Natural killer cell treated with Interleukin-12 subunit alpha and Interleukin-12 subunit beta and Interleukin-15 and Interleukin-18, amount 100 ng/mL, for 72 hours (primary cell): ENCODE measurements around the gene R3HDM1. TPM values are rescaled to one million over a fixed set of nuclear protein-coding genes. Genes with fewer than 3 reads are reported as not detected.

ENCODE experiments used
- ATAC-seq, 2 donors: fragments of 150-1000 bp; cut with Tn5 transposase in 1 of 2; sonication (Bioruptor Pico), chemical (Tn5 transposase) in 1 of 2; 2 replicates each; pipeline ENCODE4 v1.10.0; 2021
- DNase-seq: peaks from one replicate; pipeline ENCODE4 v3.0.0; 2022; ENCODE audit warnings: low spot score
- H3K27ac Mint-ChIP-seq, 2 donors: 1 replicate in 1 of 2; 2 replicates in 1 of 2; pipeline ENCODE4 v1.8.0; 2022; ENCODE audit warnings: mixed read lengths in 2 of 2, mild to moderate bottlenecking in 1 of 2, moderate library complexity in 1 of 2
- H3K27me3 Mint-ChIP-seq, 2 donors: 1 replicate in 1 of 2; 2 replicates in 1 of 2; pipeline ENCODE4 v1.8.0; 2022; ENCODE audit warnings: mixed read lengths in 2 of 2
- H3K36me3 Mint-ChIP-seq: one replicate; pipeline ENCODE4 v1.8.0; 2022; ENCODE audit warnings: mixed read lengths
- H3K4me1 Mint-ChIP-seq, 2 donors: 1 replicate in 1 of 2; 2 replicates in 1 of 2; pipeline ENCODE4 v1.8.0; 2022; ENCODE audit warnings: low read depth in 2 of 2, mixed read lengths in 2 of 2, mild to moderate bottlenecking in 1 of 2
- H3K4me3 Mint-ChIP-seq: one replicate; pipeline ENCODE4 v1.8.0; 2022; ENCODE audit warnings: mixed read lengths
- H3K9me3 Mint-ChIP-seq: 2 replicates; pipeline ENCODE4 v1.8.0; 2022; ENCODE audit warnings: mixed read lengths
- total RNA-seq, 2 donors: library from RNA; stranded (reverse); gene quantifications; one replicate each; pipeline ENCODE4 v1.2.3, GENCODE V29; 2022

R3HDM1 gene
- total RNA-seq, 2 donors from 2014 or later: 40.6 to 81.3 TPM

- H3K27ac Mint-ChIP-seq: no peak overlapping the region
- no peaks in the 10 kb centered on the region for H3K36me3 Mint-ChIP-seq
- no peak overlapping the region for H3K4me3 Mint-ChIP-seq
- ATAC-seq (no peak), DNase-seq (no peak)
- H3K9me3 Mint-ChIP-seq: no peaks in the 10 kb centered on the region
- H3K4me1 Mint-ChIP-seq: no peaks in the 10 kb centered on the region
- H3K27me3 Mint-ChIP-seq: no peaks in the 10 kb centered on the region
These were observed 201.8 kb downstream of the R3HDM1 start for GRCh38 chr2:135733045-135733444.

GRCh38 chr2:135736546-135736945, 205.3 kb downstream of the R3HDM1 start:
- H3K4me3 Mint-ChIP-seq: no peak overlapping the region
- no peaks in the 10 kb centered on the region for H3K27me3 Mint-ChIP-seq
- H3K27ac Mint-ChIP-seq: no peak overlapping the region
- ATAC-seq (no peak), DNase-seq (no peak)
- peaks cover 4 to 5% of the 10 kb centered on the region in 2 donors for H3K4me1 Mint-ChIP-seq
- H3K36me3 Mint-ChIP-seq: no peaks in the 10 kb centered on the region
- no peaks in the 10 kb centered on the region for H3K9me3 Mint-ChIP-seq

- DNase-seq: no peak
- peaks cover 21 to 25% of the 10 kb centered on the region in 2 donors for H3K4me1 Mint-ChIP-seq
- H3K9me3 Mint-ChIP-seq: no peaks in the 10 kb centered on the region
- H3K36me3 Mint-ChIP-seq: peaks cover 12% of the 10 kb centered on the region
- no peak overlapping the region for H3K4me3 Mint-ChIP-seq
- ATAC-seq: no peak
- H3K27ac Mint-ChIP-seq: no peak overlapping the region
- H3K27me3 Mint-ChIP-seq: no peaks in the 10 kb centered on the region
These were observed 208.9 kb downstream of the R3HDM1 start for GRCh38 chr2:135740206-135740605.

GRCh38 chr2:135741043-135741394, 209.7 kb downstream of the R3HDM1 start:
- Mint-ChIP-seq H3K36me3 (peaks cover 13% of the 10 kb centered on the region), H3K4me1 (peaks cover 22 to 29% of the 10 kb centered on the region in 2 donors), H3K27ac (peak overlapping the region; percentile 92 to 98), H3K9me3 (no peaks in the 10 kb centered on the region), H3K4me3 (peak overlapping the region; percentile 95), H3K27me3 (no peaks in the 10 kb centered on the region)
- ATAC-seq (no peak), DNase-seq (no peak)

- peaks cover 28 to 36% of the 10 kb centered on the region in 2 donors for H3K4me1 Mint-ChIP-seq
- peak within 1 kb of the TSS; percentile 92 to 98 for H3K27ac Mint-ChIP-seq
- peaks cover 19% of the 10 kb centered on the region for H3K36me3 Mint-ChIP-seq
- peak within 1 kb of the TSS; percentile 95 for H3K4me3 Mint-ChIP-seq
- no peaks in the 10 kb centered on the region for H3K9me3 Mint-ChIP-seq
- ATAC-seq (peak; percentile 97), DNase-seq (peak; percentile 97)
- H3K27me3 Mint-ChIP-seq: no peaks in the 10 kb centered on the region
These were observed 210.4 kb downstream of the R3HDM1 start, which contains the start of gene UBXN4 for GRCh38 chr2:135741395-135742324. UBXN4 (plus strand) TSS chr2:135741855; CDS start chr2:135741930, 75 bp downstream.

- Mint-ChIP-seq H3K4me1 (peaks cover 31 to 39% of the 10 kb centered on the region in 2 donors), H3K27me3 (no peaks in the 10 kb centered on the region), H3K4me3 (peak overlapping the region; percentile 95), H3K27ac (peak overlapping the region; percentile 92 to 98), H3K9me3 (no peaks in the 10 kb centered on the region), H3K36me3 (peaks cover 23% of the 10 kb centered on the region)
- ATAC-seq: peak; percentile 5 to 43
- no peak for DNase-seq
These were observed 211.1 kb downstream of the R3HDM1 start for GRCh38 chr2:135742325-135742757.

- ATAC-seq: no peak
- DNase-seq: no peak
- Mint-ChIP-seq H3K36me3 (peaks cover 23% of the 10 kb centered on the region), H3K4me1 (peaks cover 31 to 39% of the 10 kb centered on the region in 2 donors), H3K4me3 (peak overlapping the region; percentile 95), H3K27me3 (no peaks in the 10 kb centered on the region), H3K27ac (peak overlapping the region; percentile 92 to 98), H3K9me3 (no peaks in the 10 kb centered on the region)
These were observed 212.6 kb downstream of the R3HDM1 start for GRCh38 chr2:135743860-135744259.

- Mint-ChIP-seq H3K27me3 (no peaks in the 10 kb centered on the region), H3K9me3 (no peaks in the 10 kb centered on the region), H3K27ac (peak overlapping the region; percentile 92 to 98), H3K4me3 (peak overlapping the region; percentile 95), H3K4me1 (peaks cover 35 to 42% of the 10 kb centered on the region in 2 donors), H3K36me3 (peaks cover 32% of the 10 kb centered on the region)
- DNase-seq (no peak), ATAC-seq (no peak)
These were observed 213.6 kb downstream of the R3HDM1 start for GRCh38 chr2:135744760-135745314.

GRCh38 chr2:135745545-135745944, 214.3 kb downstream of the R3HDM1 start:
- Mint-ChIP-seq H3K4me1 (peaks cover 36 to 45% of the 10 kb centered on the region in 2 donors), H3K36me3 (peaks cover 33% of the 10 kb centered on the region), H3K9me3 (no peaks in the 10 kb centered on the region), H3K4me3 (no peak overlapping the region), H3K27ac (peak overlapping the region in 1 of 2 donors; percentile 98), H3K27me3 (no peaks in the 10 kb centered on the region)
- DNase-seq: no peak
- ATAC-seq: no peak

- peaks cover 4% of the 10 kb centered on the region for H3K9me3 Mint-ChIP-seq
- H3K27ac Mint-ChIP-seq: no peak overlapping the region
- no peaks in the 10 kb centered on the region for H3K27me3 Mint-ChIP-seq
- H3K36me3 Mint-ChIP-seq: peaks cover 19% of the 10 kb centered on the region
- peaks cover 0 to 2% of the 10 kb centered on the region in 2 donors for H3K4me1 Mint-ChIP-seq
- ATAC-seq (no peak), DNase-seq (no peak)
- H3K4me3 Mint-ChIP-seq: no peak overlapping the region
These were observed 224.3 kb downstream of the R3HDM1 start for GRCh38 chr2:135755573-135755972.

- Mint-ChIP-seq H3K4me3 (no peak overlapping the region), H3K27me3 (no peaks in the 10 kb centered on the region), H3K4me1 (peaks cover 0 to 2% of the 10 kb centered on the region in 2 donors), H3K9me3 (peaks cover 4% of the 10 kb centered on the region), H3K27ac (no peak overlapping the region), H3K36me3 (peaks cover 21% of the 10 kb centered on the region)
- no peak for DNase-seq
- no peak for ATAC-seq
These were observed 225.4 kb downstream of the R3HDM1 start for GRCh38 chr2:135756692-135757091.

GRCh38 chr2:135762022-135762421, 230.7 kb downstream of the R3HDM1 start:
- peaks cover under 1% of the 10 kb centered on the region for H3K9me3 Mint-ChIP-seq
- ATAC-seq (no peak), DNase-seq (no peak)
- peaks cover 0 to 2% of the 10 kb centered on the region in 2 donors for H3K4me1 Mint-ChIP-seq
- no peak overlapping the region for H3K4me3 Mint-ChIP-seq
- no peak overlapping the region for H3K27ac Mint-ChIP-seq
- H3K27me3 Mint-ChIP-seq: no peaks in the 10 kb centered on the region
- H3K36me3 Mint-ChIP-seq: peaks cover 10% of the 10 kb centered on the region

GRCh38 chr2:135762530-135762929, 231.2 kb downstream of the R3HDM1 start:
- ATAC-seq (no peak), DNase-seq (no peak)
- Mint-ChIP-seq H3K27me3 (no peaks in the 10 kb centered on the region), H3K9me3 (no peaks in the 10 kb centered on the region), H3K4me3 (no peak overlapping the region), H3K27ac (no peak overlapping the region), H3K36me3 (peaks cover 9% of the 10 kb centered on the region), H3K4me1 (peaks cover 4 to 6% of the 10 kb centered on the region in 2 donors)

GRCh38 chr2:135768863-135769262, 237.6 kb downstream of the R3HDM1 start:
- Mint-ChIP-seq H3K9me3 (no peaks in the 10 kb centered on the region), H3K27ac (no peak overlapping the region), H3K4me1 (peaks cover 5 to 10% of the 10 kb centered on the region in 2 donors), H3K27me3 (no peaks in the 10 kb centered on the region), H3K4me3 (no peak overlapping the region), H3K36me3 (peaks cover 25% of the 10 kb centered on the region)
- ATAC-seq (no peak), DNase-seq (no peak)
